ENCODE measurements around the gene SLC15A4.
"Not testable (repeated sequence)": the region's sequence is repeated elsewhere in the genome, so short reads cannot be mapped to it uniquely, and the experiment has no call there.

Gene SLC15A4

GRCh38 chr12:128813392-128813791 lies 10.4 kb downstream of the SLC15A4 start:
- DNase-seq: no peak

GRCh38 chr12:128811806-128812205 lies 12.0 kb downstream of the SLC15A4 start:
- no peak for DNase-seq

GRCh38 chr12:128810182-128811127 lies 13.3 kb downstream of the SLC15A4 start:
- no peak for DNase-seq

- DNase-seq: no peak
Observed at GRCh38 chr12:128808651-128809050, 15.1 kb downstream of the SLC15A4 start.

GRCh38 chr12:128807161-128807724 lies 16.5 kb downstream of the SLC15A4 start:
- DNase-seq: no peak

GRCh38 chr12:128806573-128806972 lies 17.2 kb downstream of the SLC15A4 start:
- DNase-seq: no peak

- not testable (repeated sequence) for DNase-seq
Observed at GRCh38 chr12:128805406-128805805, 18.4 kb downstream of the SLC15A4 start.

GRCh38 chr12:128804762-128805161 lies 19.0 kb downstream of the SLC15A4 start:
- DNase-seq: no peak

- DNase-seq: no peak
Observed at GRCh38 chr12:128803788-128804187, 20.0 kb downstream of the SLC15A4 start.

- no peak for DNase-seq
Observed at GRCh38 chr12:128802756-128803155, 21.0 kb downstream of the SLC15A4 start.

GRCh38 chr12:128801879-128802391 lies 21.8 kb downstream of the SLC15A4 start:
- no peak for DNase-seq

GRCh38 chr12:128800606-128801005 lies 23.2 kb downstream of the SLC15A4 start:
- DNase-seq: no peak

GRCh38 chr12:128798571-128799341 lies 25.0 kb downstream of the SLC15A4 start:
- DNase-seq: no peak

- DNase-seq: no peak
Observed at GRCh38 chr12:128797119-128798118, 26.3 kb downstream of the SLC15A4 start.

- no peak for DNase-seq
Observed at GRCh38 chr12:128796439-128797118, 27.2 kb downstream of the SLC15A4 start.

GRCh38 chr12:128795530-128796361 lies 28.0 kb downstream of the SLC15A4 start:
- DNase-seq: no peak

GRCh38 chr12:128794661-128795529 lies 28.9 kb downstream of the SLC15A4 start:
- no peak for DNase-seq

GRCh38 chr12:128793701-128794100 lies 30.1 kb downstream of the SLC15A4 start:
- no peak for DNase-seq

- no peak for DNase-seq
Observed at GRCh38 chr12:128792881-128793280, 30.9 kb downstream of the SLC15A4 start.

All from activated T-cell treated with anti-CD3 and anti-CD28 coated beads for 4 hours (primary cell).